CD4-positive, alpha-beta T cell (primary cell): ENCODE data around the gene LVRN. TPM values are rescaled to one million over a fixed set of nuclear protein-coding genes. Genes with fewer than 3 reads are reported as not detected.

Experiments
- ATAC-seq: fragments of 200-7000 bp; cut with Tn5 transposase; one replicate; pipeline ENCODE4 v1.10.0; 2022; ENCODE audit warnings: mild to moderate bottlenecking; ENCODE audit not compliant: poor library complexity
- CTCF ChIA-PET: fragments of 350-600 bp; sonication (Branson Sonifier 250); formaldehyde crosslinking; loops from one replicate; lab custom pipeline; 2021; ENCODE audit warnings: antibody characterized with exemption, inconsistent platforms; lab: Charles Lee
- POLR2A ChIA-PET: fragments of 350-600 bp; sonication (Branson Sonifier 250); formaldehyde crosslinking; loops from one replicate; lab custom pipeline; 2021; ENCODE audit warnings: antibody characterized with exemption, inconsistent platforms; lab: Charles Lee
- DNase-seq, 14 experiments: peaks; one replicate each; pipeline ENCODE4 v3.0.0-alpha.2; 2013 to 2020; ENCODE audit warnings: mixed read lengths in 2 of 14
- H3K27ac ChIP-seq, 2 donors: one replicate each; pipeline versions ENCODE4 v1.5.1 to v1.7.0; 2013; ENCODE audit warnings: low read length in 2 of 2, low read depth in 1 of 2, mild to moderate bottlenecking in 1 of 2
- H3K27me3 ChIP-seq, 2 experiments: 1 replicate in 1 of 2; 2 replicates in 1 of 2; pipeline versions ENCODE4 v1.6.1 to v1.7.0; 2013; ENCODE audit warnings: low read length in 2 of 2, control low read depth in 1 of 2, mild to moderate bottlenecking in 1 of 2, moderate library complexity in 1 of 2; ENCODE audit not compliant: insufficient read depth in 2 of 2, control insufficient read depth in 1 of 2
- H3K36me3 ChIP-seq: one replicate; pipeline ENCODE4 v1.6.1; 2013; ENCODE audit warnings: low read length, control low read depth; ENCODE audit not compliant: insufficient read depth
- H3K4me1 ChIP-seq: one replicate; pipeline ENCODE4 v1.6.1; 2013; ENCODE audit warnings: low read length, control low read depth; ENCODE audit not compliant: insufficient read depth
- H3K4me3 ChIP-seq: one replicate; pipeline ENCODE4 v1.5.1; 2013; ENCODE audit warnings: mild to moderate bottlenecking, low read length, moderate library complexity
- H3K9me3 ChIP-seq, 2 experiments: 1 replicate in 1 of 2; 2 replicates in 1 of 2; pipeline versions ENCODE4 v1.6.1 to v1.7.0; 2013; ENCODE audit warnings: low read length in 2 of 2, mild to moderate bottlenecking in 2 of 2, control low read depth in 1 of 2, moderate library complexity in 1 of 2; ENCODE audit not compliant: control insufficient read depth in 1 of 2, insufficient read depth in 1 of 2
- H3K27ac Mint-ChIP-seq: one replicate; pipeline ENCODE4 v1.8.0; 2020; ENCODE audit warnings: mixed read lengths
- H3K27me3 Mint-ChIP-seq: one replicate; pipeline ENCODE4 v1.8.0; 2021; ENCODE audit warnings: mixed read lengths
- H3K36me3 Mint-ChIP-seq: one replicate; pipeline ENCODE4 v1.8.0; 2021; ENCODE audit warnings: low read depth, mixed read lengths
- H3K4me1 Mint-ChIP-seq: one replicate; pipeline ENCODE4 v1.8.0; 2021; ENCODE audit warnings: low read depth, mixed read lengths
- H3K4me3 Mint-ChIP-seq: one replicate; pipeline ENCODE4 v1.8.0; 2020; ENCODE audit warnings: mild to moderate bottlenecking, mixed read lengths
- H3K9me3 Mint-ChIP-seq: one replicate; pipeline ENCODE4 v1.8.0; 2020; ENCODE audit warnings: mixed read lengths
- CTCF ChIP-seq: fragments of 200-600 bp; IDR thresholded peaks from one replicate; pipeline ENCODE4 v1.8.0; 2022; ENCODE audit warnings: antibody characterized with exemption, mild to moderate bottlenecking
- intact Hi-C, 2 experiments: fragments of 100-400 bp; cut with DNase I in 1 of 2; cut with micrococcal nuclease in 1 of 2; formaldehyde crosslinking; loops; one replicate each; pipeline versions ENCODE4 v1.15.1 to v1.9.0; 2023 to 2025; cut with DNase I, micrococcal nuclease
- total RNA-seq, 174 experiments: library from RNA in 2 of 174; stranded (reverse) in 2 of 174; gene quantifications; one replicate each; pipeline ENCODE4 v1.2.3 and lab custom pipeline; 2021 to 2026

LVRN gene
- total RNA-seq, 2 experiments from 2014 or later, result 0.17 TPM; not detected in 1

- POLR2A ChIA-PET, result no interaction called here
- Mint-ChIP-seq H3K27me3 (peaks cover 32% of the 10 kb centered on the region), H3K9me3 (no peaks in the 10 kb centered on the region), H3K27ac (no peak within 1 kb of the TSS), H3K4me1 (no peaks in the 10 kb centered on the region), H3K4me3 (no peak within 1 kb of the TSS), H3K36me3 (no peaks in the 10 kb centered on the region)
- peak in 2 of 14 experiments; percentile 29 to 42 for DNase-seq
- Histone ChIP-seq H3K4me1 (no peaks in the 10 kb centered on the region), H3K9me3 (no peaks in the 10 kb centered on the region), H3K36me3 (no peaks in the 10 kb centered on the region), H3K4me3 (no peak within 1 kb of the TSS), H3K27me3 (peaks cover 4 to 13% of the 10 kb centered on the region in 2 experiments), H3K27ac (no peak within 1 kb of the TSS)
- intact Hi-C loops, result no loop called here
- CTCF ChIA-PET, result no interaction called here
- no peak for TF ChIP-seq CTCF
- ATAC-seq, result no peak
These were observed 69.8 kb downstream of the LVRN start, which contains the start of gene ARL14EPL for GRCh38 chr5:116032094-116032517. TSS of gene ARL14EPL (plus strand) at chr5:116032472. CDS start at chr5:116051466, 18,994 bp downstream.

GRCh38 chr5:116032991-116033390 lies 70.7 kb downstream of the LVRN start:
- Histone ChIP-seq H3K9me3 (no peaks in the 10 kb centered on the region), H3K4me3 (no peak overlapping the region), H3K36me3 (no peaks in the 10 kb centered on the region), H3K27ac (no peak overlapping the region), H3K4me1 (no peaks in the 10 kb centered on the region), H3K27me3 (peaks cover 4 to 13% of the 10 kb centered on the region in 2 experiments)
- DNase-seq (no peak), ATAC-seq (no peak)
- H3K4me3 Mint-ChIP-seq, result no peak overlapping the region
- TF ChIP-seq CTCF, result no peak
- intact Hi-C loops, result no loop called here
- peaks cover 28% of the 10 kb centered on the region for H3K27me3 Mint-ChIP-seq
- no peaks in the 10 kb centered on the region for H3K36me3 Mint-ChIP-seq
- POLR2A ChIA-PET, result no interaction called here
- H3K4me1 Mint-ChIP-seq, result no peaks in the 10 kb centered on the region
- CTCF ChIA-PET, result no interaction called here
- no peaks in the 10 kb centered on the region for H3K9me3 Mint-ChIP-seq
- H3K27ac Mint-ChIP-seq, result no peak overlapping the region

GRCh38 chr5:116035123-116035522 lies 72.8 kb downstream of the LVRN start:
- TF ChIP-seq CTCF, result no peak
- Histone ChIP-seq H3K4me1 (no peaks in the 10 kb centered on the region), H3K27me3 (peaks cover 4 to 6% of the 10 kb centered on the region in 2 experiments), H3K36me3 (no peaks in the 10 kb centered on the region), H3K4me3 (no peak overlapping the region), H3K9me3 (no peaks in the 10 kb centered on the region), H3K27ac (no peak overlapping the region)
- POLR2A ChIA-PET, result no interaction called here
- ATAC-seq, result no peak
- no peak for DNase-seq
- no peaks in the 10 kb centered on the region for H3K4me1 Mint-ChIP-seq
- H3K36me3 Mint-ChIP-seq, result no peaks in the 10 kb centered on the region
- no peak overlapping the region for H3K4me3 Mint-ChIP-seq
- H3K9me3 Mint-ChIP-seq, result no peaks in the 10 kb centered on the region
- intact Hi-C loops, result no loop called here
- CTCF ChIA-PET, result interaction anchor here (1.6 kb wide), 1 partner anchor 13 kb away, joined by 3 read pairs; no protein-coding TSS in a partner anchor
- H3K27ac Mint-ChIP-seq, result no peak overlapping the region
- H3K27me3 Mint-ChIP-seq, result peaks cover 22% of the 10 kb centered on the region
